DND-41 (cell line): ENCODE results near the gene PRSS35.

ENCODE experiments used
- CTCF ChIP-seq: IDR thresholded peaks from 2 replicates; pipeline ENCODE4 v1.5.1; 2012; ENCODE audit warnings: borderline replicate concordance, low read length, moderate library complexity, mild to moderate bottlenecking; ENCODE audit not compliant: poor library complexity, severe bottlenecking; ENCODE audit errors: extremely low read depth
- EZH2 ChIP-seq: IDR thresholded peaks from 3 replicates; pipeline ENCODE4 v1.6.1; 2012; ENCODE audit warnings: borderline replicate concordance, low read depth, mild to moderate bottlenecking, moderate library complexity, low read length, inconsistent platforms; ENCODE audit not compliant: severe bottlenecking

DNA sequence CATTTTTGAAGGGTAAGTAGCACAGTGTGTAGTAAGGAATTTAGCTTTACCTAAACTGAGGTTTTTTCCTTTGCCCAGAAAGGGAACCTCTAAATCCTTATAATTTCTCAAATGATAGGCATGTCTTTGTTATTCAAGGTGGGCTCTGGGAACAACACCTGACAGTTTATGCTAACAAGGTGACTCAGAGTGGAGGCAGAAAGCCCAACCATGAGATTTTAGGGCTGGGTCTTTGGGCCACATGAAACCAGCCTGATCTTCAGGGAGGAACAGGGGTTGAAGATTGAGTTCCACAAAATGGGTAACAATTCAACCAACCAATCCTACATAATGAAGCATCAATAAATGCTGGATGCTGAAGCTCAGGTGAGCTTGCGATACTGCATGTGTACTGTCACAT, 46.6 kb downstream of the PRSS35 start:
- no peak for TF ChIP-seq CTCF
- TF ChIP-seq EZH2 = no peak
